B cell (primary cell): Measurements from ENCODE around the gene P2RX5. TPM values are rescaled to one million over a fixed set of nuclear protein-coding genes. Genes with fewer than 3 reads are reported as not detected.

Experiments
- ATAC-seq: fragments of 200-7000 bp; cut with Tn5 transposase; one replicate; pipeline ENCODE4 v1.10.0; 2021; ENCODE audit warnings: low read depth, mild to moderate bottlenecking, moderate number of reproducible peaks, moderate library complexity
- CTCF ChIA-PET: fragments of 350-600 bp; sonication (Branson Sonifier 250); formaldehyde crosslinking; loops from one replicate; lab custom pipeline; 2021; ENCODE audit warnings: antibody characterized with exemption, inconsistent platforms; lab: Charles Lee
- POLR2A ChIA-PET: fragments of 350-600 bp; sonication (Branson Sonifier 250); formaldehyde crosslinking; loops from one replicate; lab custom pipeline; 2021; ENCODE audit warnings: antibody characterized with exemption; lab: Charles Lee
- DNase-seq: peaks from one replicate; pipeline ENCODE4 v3.0.0; 2013
- H2AFZ ChIP-seq: 2 replicates; pipeline ENCODE4 v1.6.1; 2012; ENCODE audit warnings: mild to moderate bottlenecking, low read depth, low read length; ENCODE audit not compliant: insufficient read depth, poor library complexity, severe bottlenecking
- H3K27ac ChIP-seq, 2 donors: 1 replicate in 1 of 2; 2 replicates in 1 of 2; pipeline ENCODE4 v1.5.1; 2012 to 2013; ENCODE audit warnings: low read length in 2 of 2, mild to moderate bottlenecking in 2 of 2, moderate library complexity in 1 of 2
- H3K27me3 ChIP-seq, 4 experiments: fragments of 200-600 bp in 1 of 4; sonication (generic) in 1 of 4; replicated peaks in 1 of 4; 1 replicate in 2 of 4; 2 replicates in 2 of 4; pipeline versions ENCODE4 v1.6.1 to v1.7.0; 2013 to 2016; ENCODE audit warnings: low read length in 3 of 4, mild to moderate bottlenecking in 2 of 4, mixed read lengths in 1 of 4, moderate library complexity in 1 of 4; ENCODE audit not compliant: insufficient read depth in 4 of 4, control insufficient read depth in 3 of 4; ENCODE audit errors: control extremely low read depth in 1 of 4
- H3K36me3 ChIP-seq, 2 experiments: replicated peaks in 1 of 2; 1 replicate in 1 of 2; 2 replicates in 1 of 2; pipeline versions ENCODE4 v1.6.1 to v1.7.1; 2013; ENCODE audit warnings: low read length in 1 of 2; ENCODE audit not compliant: insufficient read depth in 2 of 2, control insufficient read depth in 1 of 2; ENCODE audit errors: control extremely low read depth in 1 of 2, extremely low read depth in 1 of 2
- H3K4me1 ChIP-seq, 2 donors: fragments of 200-600 bp in 1 of 2; sonication (generic) in 1 of 2; 1 replicate in 1 of 2; 2 replicates in 1 of 2; pipeline versions ENCODE4 v1.5.1 to v1.6.1; 2013 to 2017; ENCODE audit warnings: low read length in 2 of 2; ENCODE audit not compliant: control insufficient read depth in 2 of 2, insufficient read depth in 2 of 2
- H3K4me2 ChIP-seq: replicated peaks from 2 replicates; pipeline ENCODE3; 2012; ENCODE audit warnings: mild to moderate bottlenecking, low read depth, low read length; ENCODE audit not compliant: poor library complexity, severe bottlenecking
- H3K4me3 ChIP-seq, 5 experiments: fragments of 200-600 bp in 1 of 5; sonication (generic) in 1 of 5; 1 replicate in 3 of 5; 2 replicates in 2 of 5; pipeline versions ENCODE4 v1.5.1 to v1.7.0; 2011 to 2016; ENCODE audit warnings: low read length in 4 of 5, mild to moderate bottlenecking in 4 of 5, low read depth in 2 of 5, control low read depth in 1 of 5, moderate library complexity in 1 of 5; ENCODE audit not compliant: insufficient read depth in 1 of 5; ENCODE audit errors: control extremely low read depth in 1 of 5, extremely low read depth in 1 of 5
- H3K79me2 ChIP-seq: fragments of 200-600 bp; sonication (generic); one replicate; pipeline ENCODE4 v1.6.0; 2016; ENCODE audit warnings: low read length; ENCODE audit not compliant: control insufficient read depth, insufficient read depth
- H3K9ac ChIP-seq: fragments of 200-600 bp; sonication (generic); 2 replicates; pipeline ENCODE4 v1.6.1; 2017; ENCODE audit warnings: mild to moderate bottlenecking, low read length, moderate library complexity
- H3K9me3 ChIP-seq, 3 donors: one replicate each; pipeline versions ENCODE4 v1.6.1 to v1.7.1; 2013; ENCODE audit warnings: low read length in 2 of 3; ENCODE audit not compliant: control insufficient read depth in 2 of 3, insufficient read depth in 1 of 3; ENCODE audit errors: control extremely low read depth in 1 of 3
- H4K20me1 ChIP-seq: 2 replicates; pipeline ENCODE4 v1.6.0; 2012; ENCODE audit warnings: mild to moderate bottlenecking, low read length; ENCODE audit not compliant: insufficient read depth, control insufficient read depth, poor library complexity, severe bottlenecking
- H3K27ac Mint-ChIP-seq: one replicate; pipeline ENCODE4 v1.8.0; 2021; ENCODE audit warnings: mixed read lengths
- H3K27me3 Mint-ChIP-seq: one replicate; pipeline ENCODE4 v1.8.0; 2021; ENCODE audit warnings: mixed read lengths
- H3K4me1 Mint-ChIP-seq: one replicate; pipeline ENCODE4 v1.8.0; 2021; ENCODE audit warnings: mixed read lengths
- H3K4me3 Mint-ChIP-seq: one replicate; pipeline ENCODE4 v1.8.0; 2021; ENCODE audit warnings: mixed read lengths
- H3K9me3 Mint-ChIP-seq: one replicate; pipeline ENCODE4 v1.8.0; 2022; ENCODE audit warnings: mixed read lengths; ENCODE audit not compliant: insufficient read depth
- CTCF ChIP-seq: fragments of 200-600 bp; IDR thresholded peaks from one replicate; pipeline ENCODE4 v1.8.0; 2022; ENCODE audit warnings: antibody characterized with exemption, mild to moderate bottlenecking
- EZH2 ChIP-seq: IDR thresholded peaks from 2 replicates; pipeline ENCODE4 v1.6.1; 2012; ENCODE audit warnings: borderline replicate concordance, low read depth, mild to moderate bottlenecking, moderate library complexity, low read length; ENCODE audit not compliant: insufficient read depth, poor library complexity, severe bottlenecking
- WGBS: methylation state at CpG from one replicate; pipeline ENCODE4 v1.1.5; 2013; ENCODE audit warnings: missing lambda C conversion rate; ENCODE audit not compliant: insufficient coverage; 5-methylcytosine and 5-hydroxymethylcytosine counted together
- intact Hi-C: fragments of 100-400 bp; cut with micrococcal nuclease; formaldehyde crosslinking; loops from one replicate; pipeline ENCODE4 v1.10.0; 2022
- polyA plus RNA-seq: library from polyadenylated mRNA; depleted of rRNA; stranded (reverse); fragments of >200 nt; gene quantifications from 2 replicates; pipeline ENCODE4 v1.2.3, GENCODE V29; 2012
- total RNA-seq, 2 donors: library from RNA; stranded (reverse); fragments of 120-200 nt in 1 of 2; gene quantifications; 1 replicate in 1 of 2; 2 replicates in 1 of 2; pipeline versions ENCODE4 v1.2.3 to v1.2.4, GENCODE V29; 2013 to 2022

P2RX5 gene
- total and polyA plus RNA-seq, 2 donors (not counting 1 experiment from before 2014, with no cell fraction given) = 405 to 745 TPM

GRCh38 chr17:3678821-3679530 is 17.0 kb downstream of the P2RX5 start:
- DNase-seq (no peak), ATAC-seq (no peak)
- no peak overlapping the region for H2AFZ ChIP-seq
- H3K9me3 ChIP-seq = peaks cover 0 to 4% (median 0%) of the 10 kb centered on the region in 3 donors
- no peak overlapping the region for H3K4me3 Mint-ChIP-seq
- H3K79me2 ChIP-seq = peaks cover 29% of the 10 kb centered on the region
- WGBS = 89% methylated on average over 19 of the region's 27 CpGs
- H3K27me3 ChIP-seq = no peaks in the 10 kb centered on the region
- H3K4me3 ChIP-seq = no peak overlapping the region
- peaks cover 31% of the 10 kb centered on the region for H3K4me1 Mint-ChIP-seq
- H3K4me2 ChIP-seq = no peak overlapping the region
- peaks cover 9 to 32% of the 10 kb centered on the region in 2 donors for H3K4me1 ChIP-seq
- intact Hi-C loops = no loop called here
- TF ChIP-seq CTCF (no peak), EZH2 (no peak)
- no peak overlapping the region for H3K9ac ChIP-seq
- H3K9me3 Mint-ChIP-seq = no peaks in the 10 kb centered on the region
- ChIA-PET POLR2A (interaction anchor here (0.6 to 0.7 kb wide), 2 partner anchors 33 to 50 kb away, joined by 3 read pairs; no protein-coding TSS in a partner anchor), CTCF (interaction anchor here (0.6 to 3.0 kb wide), 10 partner anchors 13 to 148 kb away, joined by 3 to 18 read pairs (median 4); partner anchors contain the start of gene HASPIN)
- H3K27ac Mint-ChIP-seq = peak overlapping the region; percentile 50
- no peak overlapping the region for H3K27ac ChIP-seq
- H3K36me3 ChIP-seq = peaks cover 0 to 63% of the 10 kb centered on the region in 2 experiments
- no peaks in the 10 kb centered on the region for H3K27me3 Mint-ChIP-seq
- H4K20me1 ChIP-seq = peaks cover 71% of the 10 kb centered on the region
